ENCODE data around the gene SLC39A7. TPM values are rescaled to one million over a fixed set of nuclear protein-coding genes. Genes with fewer than 3 reads are reported as not detected.

Gene SLC39A7
- total RNA-seq, 6 donors from 2014 or later = 37.7 to 104 (median 86.7) TPM

DNA sequence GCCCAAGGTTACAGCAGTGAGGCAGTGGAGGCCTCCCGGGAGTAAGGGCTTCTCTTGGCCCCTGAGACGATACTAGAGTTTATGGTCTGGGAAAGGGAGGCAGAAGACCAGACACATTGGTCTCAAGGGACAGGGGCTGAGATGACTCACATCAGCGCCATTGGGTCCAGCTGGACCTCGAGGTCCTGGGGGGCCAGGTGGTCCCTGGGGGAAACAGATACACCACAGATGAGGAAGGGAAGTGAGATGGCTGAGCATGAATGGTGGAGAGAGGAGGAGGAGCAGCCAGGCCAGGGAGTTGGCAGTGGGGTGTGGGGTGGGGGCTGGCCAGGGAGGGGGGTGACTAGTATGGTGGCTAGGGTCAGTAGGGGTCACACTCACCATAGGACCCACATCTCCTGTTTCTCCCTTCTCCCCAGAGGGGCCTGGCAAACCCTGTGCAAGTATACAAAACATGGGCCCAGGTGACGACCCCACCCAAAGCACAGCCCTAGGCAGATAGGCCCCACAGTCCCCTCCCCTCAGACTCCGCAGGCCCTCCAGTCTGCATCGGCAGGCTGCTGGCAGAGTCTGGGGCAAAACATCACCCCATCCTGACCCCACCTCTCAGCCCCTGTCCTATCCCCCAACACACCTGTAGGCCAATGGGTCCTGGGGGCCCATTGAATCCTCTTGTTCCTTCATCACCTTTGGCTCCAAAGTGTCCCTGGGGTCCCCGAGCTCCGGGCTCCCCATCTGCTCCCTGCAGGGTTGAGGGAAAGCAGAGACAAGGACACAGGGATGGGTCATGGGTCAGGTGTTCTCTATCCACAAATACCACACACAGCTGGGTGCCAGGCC lies 30.3 kb upstream of the SLC39A7 start:
- WGBS, 2 donors = 82 to 88% methylated on average over 6 to 9 of the region's 9 CpGs
- TF ChIP-seq, protein P1, sequence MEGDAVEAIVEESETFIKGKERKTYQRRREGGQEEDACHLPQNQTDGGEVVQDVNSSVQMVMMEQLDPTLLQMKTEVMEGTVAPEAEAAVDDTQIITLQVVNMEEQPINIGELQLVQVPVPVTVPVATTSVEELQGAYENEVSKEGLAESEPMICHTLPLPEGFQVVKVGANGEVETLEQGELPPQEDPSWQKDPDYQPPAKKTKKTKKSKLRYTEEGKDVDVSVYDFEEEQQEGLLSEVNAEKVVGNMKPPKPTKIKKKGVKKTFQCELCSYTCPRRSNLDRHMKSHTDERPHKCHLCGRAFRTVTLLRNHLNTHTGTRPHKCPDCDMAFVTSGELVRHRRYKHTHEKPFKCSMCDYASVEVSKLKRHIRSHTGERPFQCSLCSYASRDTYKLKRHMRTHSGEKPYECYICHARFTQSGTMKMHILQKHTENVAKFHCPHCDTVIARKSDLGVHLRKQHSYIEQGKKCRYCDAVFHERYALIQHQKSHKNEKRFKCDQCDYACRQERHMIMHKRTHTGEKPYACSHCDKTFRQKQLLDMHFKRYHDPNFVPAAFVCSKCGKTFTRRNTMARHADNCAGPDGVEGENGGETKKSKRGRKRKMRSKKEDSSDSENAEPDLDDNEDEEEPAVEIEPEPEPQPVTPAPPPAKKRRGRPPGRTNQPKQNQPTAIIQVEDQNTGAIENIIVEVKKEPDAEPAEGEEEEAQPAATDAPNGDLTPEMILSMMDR (IDR thresholded peaks at IDR 0.05) = no peak
- TF ChIP-seq EP300 (IDR thresholded peaks at IDR 0.05) (no peak), POLR2AphosphoS5 (IDR thresholded peaks at IDR 0.05) (no peak), POLR2A (IDR thresholded peaks at IDR 0.05) (no peak)

DNA sequence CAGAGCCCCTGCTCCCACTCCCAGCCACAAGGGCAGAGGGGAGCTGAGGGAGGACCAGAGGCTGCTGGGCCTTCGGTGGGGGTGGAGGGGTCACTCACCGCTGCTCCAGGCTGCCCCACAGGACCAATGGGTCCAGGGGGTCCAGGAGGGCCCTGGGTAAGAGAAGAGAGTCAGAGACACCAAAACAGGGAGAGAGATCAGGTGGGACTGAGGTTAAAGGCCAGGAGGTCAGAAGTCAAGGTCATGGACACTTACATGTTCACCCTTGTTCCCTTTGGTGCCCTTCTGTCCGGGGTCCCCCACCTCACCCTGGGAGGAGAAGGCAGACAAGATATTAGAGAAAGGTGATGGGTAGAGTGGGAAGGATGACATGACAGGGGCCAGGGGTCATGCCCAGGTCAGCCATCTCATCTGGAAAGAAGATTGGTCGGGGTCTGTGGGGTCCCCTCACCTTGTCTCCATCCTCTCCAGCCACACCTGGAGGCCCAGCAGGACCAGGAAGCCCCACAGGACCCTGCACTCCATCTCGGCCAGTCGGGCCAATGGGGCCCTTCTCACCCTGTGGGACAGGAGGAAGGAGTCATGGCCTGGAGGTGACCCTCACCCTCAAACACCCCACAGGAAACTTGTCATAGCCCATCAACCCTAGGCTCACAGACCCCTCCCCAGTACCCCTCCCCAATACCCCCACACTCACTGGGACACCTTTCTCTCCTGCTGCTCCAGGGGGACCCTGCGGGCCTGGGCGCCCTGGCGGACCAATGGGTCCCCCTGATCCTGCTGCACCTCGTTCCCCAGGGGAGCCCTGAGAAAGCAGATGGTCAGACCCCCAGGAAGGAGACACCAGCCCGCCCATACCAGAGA lies 29.4 kb upstream of the SLC39A7 start:
- no peak overlapping the region for H3K4me3 ChIP-seq
- no peaks in the 10 kb centered on the region for H3K27me3 ChIP-seq
- H3K4me1 ChIP-seq = no peaks in the 10 kb centered on the region
- DNase-seq (no peak), ATAC-seq (ENCODE audit: low FRiP score in 2 of 2) (no peak)
- 77 to 87% methylated on average over 8 to 11 of the region's 11 CpGs for WGBS, 2 donors
- TF ChIP-seq, protein P1 (IDR thresholded peaks at IDR 0.05) = no peak
- TF ChIP-seq POLR2A (IDR thresholded peaks at IDR 0.05) = no peak
- no peak for TF ChIP-seq EP300 (IDR thresholded peaks at IDR 0.05)
- no peak for TF ChIP-seq POLR2AphosphoS5 (IDR thresholded peaks at IDR 0.05)
- H3K27ac ChIP-seq = no peak overlapping the region
- H3K36me3 ChIP-seq = no peaks in the 10 kb centered on the region
- H3K9me3 ChIP-seq = no peaks in the 10 kb centered on the region

More for the DNA sequence above, 30.3 kb upstream of the SLC39A7 start:
- Histone ChIP-seq H3K36me3 (no peaks in the 10 kb centered on the region), H3K4me3 (no peak overlapping the region), H3K4me1 (no peaks in the 10 kb centered on the region), H3K9me3 (no peaks in the 10 kb centered on the region), H3K27me3 (no peaks in the 10 kb centered on the region), H3K27ac (no peak overlapping the region)
- no peak for ATAC-seq (ENCODE audit: low FRiP score in 2 of 2)
- DNase-seq = no peak

DNA sequence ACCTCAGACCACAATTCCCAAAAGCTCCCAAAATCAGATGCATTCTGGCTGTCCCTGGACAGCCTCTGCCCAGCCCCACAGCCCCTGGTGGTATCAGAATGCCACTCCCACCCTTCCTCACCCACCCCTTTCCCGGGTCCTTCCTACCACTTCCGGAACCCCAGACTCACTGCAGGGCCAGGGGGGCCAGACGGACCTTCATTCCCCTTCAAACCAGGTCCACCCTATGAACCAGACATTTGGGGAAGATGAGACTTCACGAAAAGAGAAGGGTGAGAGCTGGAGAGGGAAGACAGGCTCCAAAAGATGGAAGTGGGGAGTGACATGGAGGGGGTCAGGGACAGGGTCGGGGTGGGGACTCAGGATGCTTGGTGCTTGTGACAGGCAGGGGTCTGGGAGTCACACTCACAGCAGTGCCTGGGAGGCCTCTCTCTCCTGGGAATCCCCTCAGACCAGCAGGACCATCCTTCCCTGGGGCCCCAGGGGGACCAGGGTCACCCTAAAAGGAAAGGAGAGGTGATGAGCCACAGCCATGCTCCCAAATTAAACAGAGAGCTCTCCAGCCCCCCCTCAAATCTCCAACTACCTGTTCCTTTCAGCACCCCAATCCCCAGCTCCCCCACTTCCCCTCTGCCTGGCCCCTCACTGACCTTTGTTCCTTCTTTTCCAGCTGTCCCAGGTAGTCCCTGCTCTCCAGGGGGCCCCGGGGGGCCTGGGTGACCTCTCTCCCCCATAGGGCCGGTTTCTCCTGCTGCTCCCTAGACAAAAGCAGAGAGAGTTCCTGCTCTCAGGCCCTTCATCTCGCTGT lies 28.6 kb upstream of the SLC39A7 start:
- Histone ChIP-seq H3K9me3 (no peaks in the 10 kb centered on the region), H3K27me3 (no peaks in the 10 kb centered on the region), H3K27ac (no peak overlapping the region), H3K4me1 (no peaks in the 10 kb centered on the region), H3K36me3 (no peaks in the 10 kb centered on the region), H3K4me3 (no peak overlapping the region)
- ATAC-seq (ENCODE audit: low FRiP score in 2 of 2) = no peak
- no peak for TF ChIP-seq EP300 (IDR thresholded peaks at IDR 0.05)
- TF ChIP-seq, protein P1 (IDR thresholded peaks at IDR 0.05) = no peak
- TF ChIP-seq POLR2A (IDR thresholded peaks at IDR 0.05) = no peak
- TF ChIP-seq POLR2AphosphoS5 (IDR thresholded peaks at IDR 0.05) = no peak
- no peak for DNase-seq
- WGBS, 2 donors = 74 to 76% methylated on average over 8 of the region's 8 CpGs

DNA sequence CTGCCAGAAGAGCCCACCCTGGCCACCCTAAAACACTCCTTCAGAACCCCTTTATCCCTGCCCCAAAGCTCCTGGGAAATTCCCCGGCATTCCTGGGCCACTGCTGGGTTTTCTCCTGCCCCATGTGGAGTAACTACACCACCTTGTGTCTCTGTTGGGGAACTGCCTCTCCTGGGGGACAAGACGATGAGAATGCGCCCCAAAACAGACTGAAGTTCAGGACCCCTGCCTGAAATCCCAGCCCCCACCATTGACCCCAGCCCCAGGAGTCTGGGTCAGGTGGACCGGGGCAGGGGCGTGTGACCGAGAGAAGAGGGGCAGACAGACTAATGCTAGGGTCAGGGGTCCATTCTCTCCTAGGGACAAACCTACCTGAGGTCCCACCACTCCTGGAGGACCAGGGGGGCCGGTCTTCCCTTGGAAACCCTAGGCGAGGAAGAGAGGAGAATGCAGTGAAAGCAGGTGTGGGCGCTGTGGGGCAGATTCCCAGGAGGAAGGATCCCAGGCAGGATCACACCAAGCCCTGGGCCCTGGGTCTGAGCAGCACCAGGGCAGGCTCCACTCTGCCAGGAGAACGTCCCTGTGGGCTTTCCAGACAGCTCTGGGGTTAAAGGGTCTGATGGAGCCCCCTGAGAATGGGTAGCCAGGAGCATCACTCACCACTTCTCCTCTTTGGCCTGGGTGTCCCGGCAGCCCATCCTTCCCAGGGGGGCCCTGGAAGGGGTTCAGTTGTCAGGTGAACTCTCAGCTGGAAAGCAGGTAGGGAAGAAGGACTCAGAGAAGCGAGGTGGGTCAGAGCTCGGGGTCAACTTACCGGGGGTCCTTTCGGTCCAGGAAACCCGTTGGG lies 27.8 kb upstream of the SLC39A7 start:
- WGBS, 2 donors = 68 to 70% methylated on average over 13 to 15 of the region's 16 CpGs
- TF ChIP-seq, protein P1 (IDR thresholded peaks at IDR 0.05) = peak in 5 of 6 experiments; percentile 33 to 51 (median 45)
- TF ChIP-seq POLR2AphosphoS5 (IDR thresholded peaks at IDR 0.05) = no peak
- ATAC-seq (ENCODE audit: low FRiP score in 2 of 2) (no peak), DNase-seq (no peak)
- no peak overlapping the region for H3K27ac ChIP-seq
- H3K9me3 ChIP-seq = no peaks in the 10 kb centered on the region
- H3K36me3 ChIP-seq = no peaks in the 10 kb centered on the region
- no peaks in the 10 kb centered on the region for H3K4me1 ChIP-seq
- no peaks in the 10 kb centered on the region for H3K27me3 ChIP-seq
- H3K4me3 ChIP-seq = no peak overlapping the region

All from upper lobe of left lung (tissue), 6 donors.